MM.1S (cell line): ENCODE results near the gene EVX1.

Experiments used
- EZH2 ChIP-seq: fragments of 300-600 bp; sonication (generic); optimal IDR thresholded peaks from 2 replicates; pipeline ENCODE3; 2017; ENCODE audit warnings: low read depth, mild to moderate bottlenecking, antibody characterized with exemption, low read length, mixed read lengths
- TF ChIP-seq, protein P1 (sequence below): fragments of 300-600 bp; sonication (generic); IDR thresholded peaks from 2 replicates; pipeline ENCODE4 v1.5.1; 2016; ENCODE audit warnings: antibody characterized with exemption, low read length, mixed read lengths

DNA sequence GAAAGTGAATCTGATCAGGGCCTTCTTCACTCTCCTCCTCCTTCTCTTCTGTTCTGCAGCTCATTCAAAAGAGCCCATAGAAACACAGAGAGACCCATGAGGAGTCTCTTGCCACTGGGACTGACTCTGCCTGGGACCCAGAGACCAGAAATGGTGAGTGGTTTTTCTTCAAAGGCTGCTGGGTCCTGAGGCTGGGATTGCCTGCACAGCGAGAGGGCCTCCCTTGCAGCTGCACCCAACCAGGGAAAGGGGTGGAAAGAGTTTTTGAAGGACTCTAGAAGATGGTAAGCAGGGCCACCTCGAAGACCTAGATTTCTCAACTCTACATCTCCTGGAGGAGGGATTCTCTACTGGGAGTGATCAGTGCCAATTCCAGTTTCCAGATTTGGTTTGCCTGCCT, 27.2 kb upstream of the EVX1 start:
- TF ChIP-seq EZH2: no peak
- TF ChIP-seq, protein P1, sequence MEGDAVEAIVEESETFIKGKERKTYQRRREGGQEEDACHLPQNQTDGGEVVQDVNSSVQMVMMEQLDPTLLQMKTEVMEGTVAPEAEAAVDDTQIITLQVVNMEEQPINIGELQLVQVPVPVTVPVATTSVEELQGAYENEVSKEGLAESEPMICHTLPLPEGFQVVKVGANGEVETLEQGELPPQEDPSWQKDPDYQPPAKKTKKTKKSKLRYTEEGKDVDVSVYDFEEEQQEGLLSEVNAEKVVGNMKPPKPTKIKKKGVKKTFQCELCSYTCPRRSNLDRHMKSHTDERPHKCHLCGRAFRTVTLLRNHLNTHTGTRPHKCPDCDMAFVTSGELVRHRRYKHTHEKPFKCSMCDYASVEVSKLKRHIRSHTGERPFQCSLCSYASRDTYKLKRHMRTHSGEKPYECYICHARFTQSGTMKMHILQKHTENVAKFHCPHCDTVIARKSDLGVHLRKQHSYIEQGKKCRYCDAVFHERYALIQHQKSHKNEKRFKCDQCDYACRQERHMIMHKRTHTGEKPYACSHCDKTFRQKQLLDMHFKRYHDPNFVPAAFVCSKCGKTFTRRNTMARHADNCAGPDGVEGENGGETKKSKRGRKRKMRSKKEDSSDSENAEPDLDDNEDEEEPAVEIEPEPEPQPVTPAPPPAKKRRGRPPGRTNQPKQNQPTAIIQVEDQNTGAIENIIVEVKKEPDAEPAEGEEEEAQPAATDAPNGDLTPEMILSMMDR: no peak
